ENCODE data around the gene ADAMTS19. TPM values are rescaled to one million over a fixed set of nuclear protein-coding genes. Genes with fewer than 3 reads are reported as not detected.

Gene ADAMTS19
- total RNA-seq, 4 donors from 2014 or later = not detected

DNA sequence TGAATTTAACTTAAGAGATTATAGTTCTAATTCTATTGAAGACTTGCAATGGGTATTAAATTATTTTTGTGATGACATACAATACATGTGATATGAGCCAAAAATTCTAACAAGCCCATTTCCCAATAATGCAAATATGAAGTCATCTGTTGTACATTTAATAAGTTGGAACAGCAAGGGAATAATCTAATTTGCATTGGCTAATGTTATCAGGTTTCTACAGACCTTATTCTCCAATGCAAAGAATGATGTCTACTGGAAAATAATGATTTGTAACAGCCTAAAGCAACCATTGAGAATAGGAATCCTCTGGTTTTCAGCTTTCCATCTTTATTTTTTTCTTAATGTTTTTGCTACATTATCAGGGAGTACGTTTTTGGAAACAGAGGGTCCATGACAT, 198.7 kb downstream of the ADAMTS19 start:
- no peaks in the 10 kb centered on the region for H3K27me3 ChIP-seq
- no peaks in the 10 kb centered on the region for H3K9me3 ChIP-seq
- no peak for DNase-seq
- H3K4me1 ChIP-seq = no peaks in the 10 kb centered on the region
- no peak overlapping the region for H3K27ac ChIP-seq
- intact Hi-C loops (cut with DNase I) = no loop called here
- no peaks in the 10 kb centered on the region for H3K36me3 ChIP-seq
- TF ChIP-seq POLR2A (IDR thresholded peaks at IDR 0.05) = no peak
- TF ChIP-seq, protein P1, sequence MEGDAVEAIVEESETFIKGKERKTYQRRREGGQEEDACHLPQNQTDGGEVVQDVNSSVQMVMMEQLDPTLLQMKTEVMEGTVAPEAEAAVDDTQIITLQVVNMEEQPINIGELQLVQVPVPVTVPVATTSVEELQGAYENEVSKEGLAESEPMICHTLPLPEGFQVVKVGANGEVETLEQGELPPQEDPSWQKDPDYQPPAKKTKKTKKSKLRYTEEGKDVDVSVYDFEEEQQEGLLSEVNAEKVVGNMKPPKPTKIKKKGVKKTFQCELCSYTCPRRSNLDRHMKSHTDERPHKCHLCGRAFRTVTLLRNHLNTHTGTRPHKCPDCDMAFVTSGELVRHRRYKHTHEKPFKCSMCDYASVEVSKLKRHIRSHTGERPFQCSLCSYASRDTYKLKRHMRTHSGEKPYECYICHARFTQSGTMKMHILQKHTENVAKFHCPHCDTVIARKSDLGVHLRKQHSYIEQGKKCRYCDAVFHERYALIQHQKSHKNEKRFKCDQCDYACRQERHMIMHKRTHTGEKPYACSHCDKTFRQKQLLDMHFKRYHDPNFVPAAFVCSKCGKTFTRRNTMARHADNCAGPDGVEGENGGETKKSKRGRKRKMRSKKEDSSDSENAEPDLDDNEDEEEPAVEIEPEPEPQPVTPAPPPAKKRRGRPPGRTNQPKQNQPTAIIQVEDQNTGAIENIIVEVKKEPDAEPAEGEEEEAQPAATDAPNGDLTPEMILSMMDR (IDR thresholded peaks at IDR 0.05) = no peak
- WGBS, 2 donors = 70 to 73% methylated on average over 1 of the region's 1 CpG
- no peak overlapping the region for H3K4me3 ChIP-seq (replicated peaks in 1 of 3)

DNA sequence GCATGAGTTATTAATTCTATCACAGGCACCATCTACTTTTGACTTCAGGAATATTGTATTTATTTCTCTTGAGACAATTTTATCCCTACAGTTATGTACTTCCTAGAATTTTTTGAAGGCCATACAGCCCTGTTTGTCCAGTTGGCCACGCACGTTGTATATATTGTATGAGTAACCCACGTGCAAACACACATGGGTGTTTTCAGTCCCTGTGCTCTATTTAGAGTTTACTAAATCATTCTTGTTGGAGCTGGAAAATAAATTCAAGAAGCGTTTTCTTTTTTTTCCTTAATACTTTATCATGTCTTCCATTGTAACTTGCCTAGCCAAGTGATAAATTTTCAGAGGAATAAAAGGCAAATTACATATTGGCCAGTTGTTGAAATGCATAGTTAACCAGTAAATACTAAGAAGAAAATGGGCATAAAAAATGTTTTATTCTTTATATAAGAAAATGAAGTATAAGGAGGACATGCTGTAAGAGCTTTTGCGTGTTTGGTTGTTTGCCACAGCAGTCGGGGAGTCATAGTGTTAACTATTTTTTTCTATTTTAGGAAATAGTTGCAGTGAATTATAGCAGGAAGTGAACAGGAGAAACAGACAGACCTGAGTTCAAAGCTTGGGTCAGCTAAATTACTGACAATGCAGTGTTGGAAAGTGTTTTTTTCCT, 201.4 kb downstream of the ADAMTS19 start:
- Histone ChIP-seq H3K9me3 (no peaks in the 10 kb centered on the region), H3K27ac (no peak overlapping the region), H3K4me3 (replicated peaks in 1 of 3) (no peak overlapping the region), H3K27me3 (no peaks in the 10 kb centered on the region), H3K4me1 (no peaks in the 10 kb centered on the region), H3K36me3 (no peaks in the 10 kb centered on the region)
- intact Hi-C loops (cut with DNase I) = no loop called here
- no peak for DNase-seq
- WGBS, 2 donors = 80 to 84% methylated on average over 6 of the region's 6 CpGs
- TF ChIP-seq POLR2A (IDR thresholded peaks at IDR 0.05) = no peak
- TF ChIP-seq, protein P1 (IDR thresholded peaks at IDR 0.05) = no peak

DNA sequence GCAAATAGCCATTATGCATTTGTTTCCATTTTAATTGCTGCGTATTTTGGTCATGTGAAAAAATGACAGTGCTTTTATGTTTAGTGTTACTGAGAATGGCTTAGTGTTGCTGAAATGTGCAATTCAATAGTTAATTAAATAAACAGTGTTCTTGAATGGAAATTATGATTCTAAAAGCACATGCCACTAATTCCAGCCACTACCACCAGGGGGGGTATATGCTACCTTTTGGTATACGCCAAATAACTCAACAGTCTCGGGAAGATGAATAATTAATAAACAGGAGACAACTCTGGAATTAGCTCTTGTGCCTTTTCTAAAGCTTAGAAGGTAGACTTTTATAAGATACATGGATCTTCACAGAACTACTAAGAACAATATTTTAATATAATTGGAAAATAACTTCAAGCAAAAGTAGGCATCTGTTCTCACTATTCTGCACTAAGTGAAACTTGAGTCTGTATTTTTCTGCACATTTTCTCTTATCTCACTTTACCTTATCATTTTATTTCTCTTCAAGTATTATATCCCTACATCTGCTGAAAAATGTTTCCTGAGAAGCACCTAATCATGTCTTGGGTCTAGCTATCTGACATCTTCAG, 204.3 kb downstream of the ADAMTS19 start:
- 48 to 56% methylated on average over 3 of the region's 3 CpGs for WGBS, 2 donors
- peak; percentile 32 to 45 for DNase-seq
- no peak overlapping the region for H3K27ac ChIP-seq
- no peaks in the 10 kb centered on the region for H3K9me3 ChIP-seq
- H3K4me3 ChIP-seq (replicated peaks in 1 of 3) = no peak overlapping the region
- TF ChIP-seq, protein P1 (IDR thresholded peaks at IDR 0.05) = peak in 5 of 6 experiments; percentile 20 to 75 (median 56)
- TF ChIP-seq POLR2A (IDR thresholded peaks at IDR 0.05) = no peak
- no peaks in the 10 kb centered on the region for H3K4me1 ChIP-seq
- H3K36me3 ChIP-seq = no peaks in the 10 kb centered on the region
- no peaks in the 10 kb centered on the region for H3K27me3 ChIP-seq
- intact Hi-C loops (cut with DNase I) = no loop called here

DNA sequence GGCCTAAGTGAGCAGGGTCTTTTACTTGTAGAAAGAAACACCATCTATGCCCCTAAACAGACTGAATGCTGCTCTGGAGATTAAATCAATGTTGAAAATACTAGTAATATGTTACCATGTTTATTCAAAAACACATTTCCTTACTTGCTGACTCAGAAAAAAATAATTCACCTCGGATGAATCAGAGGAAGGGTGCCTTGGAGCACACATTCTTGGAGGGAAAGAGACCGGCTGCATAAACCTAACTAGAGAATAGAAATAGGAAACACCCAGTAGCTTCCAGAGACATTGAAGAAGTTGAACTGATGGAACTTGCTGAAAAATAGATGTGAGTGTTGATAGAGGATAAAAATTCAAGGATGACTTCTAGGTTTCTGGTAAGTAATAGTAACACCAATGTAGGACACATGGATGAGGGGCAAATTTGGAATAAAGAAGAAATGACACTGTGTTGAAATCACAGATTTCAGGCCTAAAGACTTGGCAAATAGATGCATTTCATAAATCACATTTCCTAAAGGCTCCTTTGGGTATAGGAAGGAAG, 210.9 kb downstream of the ADAMTS19 start:
- TF ChIP-seq POLR2A (IDR thresholded peaks at IDR 0.05) = no peak
- TF ChIP-seq, protein P1 (IDR thresholded peaks at IDR 0.05) = no peak
- H3K9me3 ChIP-seq = no peaks in the 10 kb centered on the region
- no peak overlapping the region for H3K27ac ChIP-seq
- H3K4me3 ChIP-seq (replicated peaks in 1 of 3) = no peak overlapping the region
- intact Hi-C loops (cut with DNase I) = no loop called here
- no peaks in the 10 kb centered on the region for H3K36me3 ChIP-seq
- no peaks in the 10 kb centered on the region for H3K27me3 ChIP-seq
- no peak for DNase-seq
- 60 to 74% methylated on average over 2 of the region's 2 CpGs for WGBS, 2 donors
- no peaks in the 10 kb centered on the region for H3K4me1 ChIP-seq

DNA sequence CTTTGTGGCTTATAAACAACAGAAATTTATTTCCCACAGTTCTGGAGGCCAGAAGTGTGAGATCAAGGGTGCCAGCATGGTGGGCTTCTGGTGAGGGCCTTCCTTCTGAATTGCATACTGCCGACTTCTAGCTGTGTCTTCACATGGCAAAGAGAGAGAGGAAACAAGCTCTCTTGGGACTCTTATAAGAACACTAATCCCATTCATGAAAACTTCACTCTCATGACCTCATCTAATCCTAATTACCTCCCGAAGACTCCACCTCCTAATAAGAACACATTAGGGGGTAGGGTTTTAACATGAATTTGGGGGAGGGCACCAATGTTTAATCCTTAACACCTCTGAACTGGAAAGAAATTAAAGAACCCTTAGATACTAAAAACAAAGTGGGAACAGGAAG, 211.9 kb downstream of the ADAMTS19 start:
- Histone ChIP-seq H3K4me1 (no peaks in the 10 kb centered on the region), H3K9me3 (no peaks in the 10 kb centered on the region), H3K27me3 (no peaks in the 10 kb centered on the region), H3K27ac (no peak overlapping the region), H3K36me3 (no peaks in the 10 kb centered on the region), H3K4me3 (replicated peaks in 1 of 3) (no peak overlapping the region)
- 58 to 63% methylated on average over 2 of the region's 2 CpGs for WGBS, 2 donors
- TF ChIP-seq, protein P1 (IDR thresholded peaks at IDR 0.05) = no peak
- no peak for TF ChIP-seq POLR2A (IDR thresholded peaks at IDR 0.05)
- intact Hi-C loops (cut with DNase I) = no loop called here
- no peak for DNase-seq
